ENCODE measurements around the gene DRICH1.

GRCh38 chr22:23622634-23623033 is 9.5 kb downstream of the DRICH1 start:
- TF ChIP-seq TCF7L2 (IDR thresholded peaks at IDR 0.05; ENCODE audit: low read depth, low read length): no peak
- no peak for TF ChIP-seq CTCF (IDR thresholded peaks at IDR 0.05)
- no peak for TF ChIP-seq REST (IDR thresholded peaks at IDR 0.05; ENCODE audit: insufficient read depth in 1 of 2, low read depth in 2 of 2, low read length in 1 of 2)
- TF ChIP-seq POLR2AphosphoS5 (IDR thresholded peaks at IDR 0.05; ENCODE audit: low read depth, low read length): no peak
